Head of caudate nucleus (tissue), 42 donors: ENCODE measurements around the gene LACTB.

ENCODE experiments used
- DNase-seq, 42 donors: peaks; one replicate each; pipeline versions ENCODE4 v3.0.0 to v3.0.0-alpha.2; 2020 to 2021; ENCODE audit warnings: mixed read lengths in 7 of 42
- intact Hi-C: fragments of 100-400 bp; cut with DNase I; formaldehyde crosslinking; loops from one replicate; pipeline ENCODE4 v1.15.0; 2022

LACTB gene

GRCh38 chr15:63121382-63122001, at the start of gene LACTB:
LACTB (plus strand) TSS chr15:63121861; CDS start chr15:63121872, 11 bp downstream.
- intact Hi-C loops: no loop called here
- peak; percentile 79 to 96 (median 90) for DNase-seq

- DNase-seq: no peak
- intact Hi-C loops: no loop called here
Observed at GRCh38 chr15:63072023-63072650, 49.5 kb upstream of the LACTB start.

DNA sequence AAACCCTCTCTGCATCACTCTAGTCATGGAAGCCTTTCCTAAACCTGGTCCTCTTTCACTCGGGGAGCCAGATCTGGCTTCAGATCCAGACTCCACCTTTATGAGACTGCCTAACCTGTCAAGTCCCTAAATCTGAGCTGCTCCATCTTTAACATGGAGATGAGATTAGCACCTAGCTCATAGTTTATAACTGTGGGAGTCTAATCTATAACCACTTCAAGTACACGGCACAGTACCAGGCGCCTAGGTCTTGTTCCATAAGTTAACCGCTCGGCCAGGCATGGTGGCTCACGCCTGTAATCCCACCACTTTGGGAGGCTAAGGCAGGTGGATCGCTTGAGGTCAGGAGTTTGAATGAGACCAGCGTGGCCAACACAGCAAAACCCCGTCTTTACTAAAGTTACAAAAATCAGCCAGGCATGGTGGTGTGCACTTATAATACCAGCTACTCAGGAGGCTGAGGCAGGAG, 48.8 kb upstream of the LACTB start:
- no peak for DNase-seq
- intact Hi-C loops: no loop called here

DNA sequence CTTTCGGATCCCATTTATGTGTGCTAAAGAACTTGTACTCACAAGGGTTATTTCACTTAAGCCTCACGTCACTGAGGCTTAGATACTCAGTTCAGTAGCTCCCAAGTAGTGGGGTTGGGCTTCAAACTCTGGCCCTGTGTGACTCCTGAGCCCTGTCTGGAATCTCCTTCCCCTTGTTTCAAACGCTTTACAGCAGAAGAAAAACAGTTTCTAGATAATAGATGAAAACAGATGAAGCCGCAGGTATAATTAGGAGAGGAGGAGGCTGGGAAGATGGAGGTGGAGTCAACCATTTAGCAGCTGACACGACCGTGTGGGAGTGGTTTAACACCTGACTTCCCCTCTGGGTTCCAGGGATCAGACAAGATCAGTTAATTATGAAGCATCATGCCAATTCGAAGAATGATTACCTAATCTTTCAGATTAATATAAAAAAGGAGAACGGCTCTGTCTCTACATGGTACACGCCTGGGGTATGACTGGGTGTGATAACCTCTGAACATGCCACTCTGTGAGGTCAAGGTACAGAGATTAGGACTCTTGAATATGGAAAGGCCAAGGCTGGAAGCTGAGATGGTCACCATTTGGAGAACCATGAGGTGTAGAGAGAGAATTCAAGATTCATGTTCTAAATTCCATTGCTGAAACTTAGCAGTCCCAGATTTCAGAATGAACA, 48.0 kb upstream of the LACTB start:
- peak in 34 of 42 donors; percentile 12 to 76 (median 44) for DNase-seq
- intact Hi-C loops: no loop called here

DNA sequence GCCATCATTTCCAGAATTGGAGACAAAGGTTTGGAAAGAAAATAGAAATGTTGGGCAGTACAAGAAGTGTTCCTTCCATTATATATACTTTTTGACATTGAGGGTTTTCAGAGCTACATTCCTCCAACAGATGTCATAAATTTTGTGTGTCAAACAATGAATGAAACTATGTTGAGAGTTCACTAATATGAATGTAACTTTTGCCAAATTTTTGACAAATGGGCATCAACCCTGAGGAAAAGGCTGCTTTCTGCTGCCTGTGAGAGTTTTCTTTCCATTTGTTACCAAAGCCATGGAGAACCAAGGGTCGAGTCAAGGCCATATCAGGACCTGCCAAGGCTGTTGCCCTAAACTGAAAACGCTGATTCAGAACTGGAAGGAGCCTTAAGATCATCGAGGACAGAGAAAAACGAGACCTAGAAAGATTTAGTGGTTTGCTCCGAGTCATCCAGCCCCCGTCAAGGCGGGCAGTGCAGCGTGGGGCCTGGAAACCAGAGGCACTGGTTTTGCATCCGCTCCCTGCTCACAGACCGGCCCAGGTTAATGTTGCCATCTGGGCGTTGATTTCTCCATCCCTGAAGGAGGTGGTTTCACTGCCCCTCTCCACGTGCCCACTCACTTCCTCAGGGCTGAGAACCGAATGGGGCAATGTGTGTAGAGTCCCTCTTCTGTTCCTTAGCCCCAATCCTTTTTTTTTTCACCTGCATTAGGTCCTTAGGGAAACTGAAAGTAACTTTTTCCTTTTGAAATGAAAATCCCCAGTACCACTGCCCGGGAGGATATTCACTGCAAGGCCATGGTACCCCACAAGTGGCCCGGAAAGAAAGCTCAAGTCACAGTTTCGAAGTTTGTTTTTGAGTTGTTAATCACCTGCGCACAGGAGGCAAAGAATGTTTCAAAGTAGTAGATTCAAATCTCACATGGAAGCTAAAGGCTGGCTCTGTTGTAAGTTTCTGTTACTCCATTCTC, 46.4 kb upstream of the LACTB start:
- DNase-seq: no peak
- intact Hi-C loops: no loop called here

DNA sequence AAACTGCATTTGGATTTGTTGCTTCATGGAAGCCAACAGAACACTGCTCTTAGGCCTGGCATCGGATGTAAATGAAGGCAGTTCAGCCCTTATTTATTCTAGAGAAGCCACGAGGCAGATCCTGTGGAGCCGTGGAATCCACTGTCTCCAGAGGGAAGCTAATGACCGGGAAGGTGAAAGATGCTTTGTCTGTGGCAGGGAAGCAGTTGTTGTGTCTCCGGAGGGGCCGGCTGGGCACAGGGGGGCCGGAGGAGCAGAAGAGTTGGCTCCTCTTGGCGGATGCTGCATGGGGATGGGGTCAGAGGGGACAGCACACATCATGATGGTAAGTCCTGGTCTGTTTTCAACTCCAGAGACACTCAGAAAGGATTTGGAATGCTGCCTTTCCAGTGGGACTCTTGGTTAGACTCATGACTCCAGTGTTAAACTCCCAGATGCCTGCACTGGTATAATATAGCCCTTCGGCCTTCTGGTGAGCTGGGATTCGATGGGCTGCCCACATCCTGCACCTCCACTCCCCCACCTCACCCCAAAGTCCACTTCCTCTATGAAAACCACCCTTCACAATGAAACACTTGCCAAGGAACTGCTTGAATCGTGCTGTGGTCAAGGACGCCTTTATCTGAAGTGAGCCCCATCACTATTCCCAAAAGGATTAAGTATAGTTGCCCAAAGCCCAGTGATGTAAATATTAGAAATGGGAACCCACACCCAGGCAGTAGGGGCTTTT, 45.5 kb upstream of the LACTB start:
- no peak for DNase-seq
- intact Hi-C loops: no loop called here

DNA sequence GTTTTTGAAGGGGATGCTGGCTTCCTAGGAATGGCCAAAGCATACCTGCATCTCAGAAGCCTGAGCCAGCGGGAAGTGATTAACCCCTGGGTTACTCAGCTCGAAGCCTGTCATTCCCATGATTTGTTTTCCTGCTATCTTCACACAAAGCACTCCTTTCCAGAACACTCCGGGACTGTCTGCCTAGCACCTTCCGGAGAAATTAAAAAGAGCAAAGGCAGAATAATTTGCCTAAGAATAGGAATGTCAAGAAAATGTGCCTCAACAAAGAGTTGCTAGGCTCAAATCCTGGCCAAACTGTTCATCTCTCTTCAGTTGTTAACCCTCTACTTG, 45.0 kb upstream of the LACTB start:
- no peak for DNase-seq
- intact Hi-C loops: no loop called here

DNA sequence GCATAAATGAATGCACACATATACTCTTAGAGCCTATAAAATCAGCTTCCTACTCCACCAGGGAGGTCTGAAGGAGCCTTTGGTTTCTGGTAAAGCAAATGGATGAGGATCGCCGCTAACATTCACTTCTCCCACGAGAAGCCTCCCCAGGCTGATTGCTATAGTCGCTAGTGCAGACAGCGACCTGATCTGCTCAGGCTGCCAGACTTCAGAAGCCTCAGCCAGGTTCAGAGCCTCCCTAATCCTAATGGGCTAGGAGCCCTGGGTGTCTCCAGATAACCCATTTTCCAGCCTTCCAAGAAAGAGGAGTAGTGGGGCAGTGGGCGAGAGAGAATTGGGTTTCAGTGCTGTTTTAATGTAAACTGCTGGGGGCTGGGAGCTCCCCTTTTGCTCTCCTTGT, 43.7 kb upstream of the LACTB start:
- intact Hi-C loops: no loop called here

DNA sequence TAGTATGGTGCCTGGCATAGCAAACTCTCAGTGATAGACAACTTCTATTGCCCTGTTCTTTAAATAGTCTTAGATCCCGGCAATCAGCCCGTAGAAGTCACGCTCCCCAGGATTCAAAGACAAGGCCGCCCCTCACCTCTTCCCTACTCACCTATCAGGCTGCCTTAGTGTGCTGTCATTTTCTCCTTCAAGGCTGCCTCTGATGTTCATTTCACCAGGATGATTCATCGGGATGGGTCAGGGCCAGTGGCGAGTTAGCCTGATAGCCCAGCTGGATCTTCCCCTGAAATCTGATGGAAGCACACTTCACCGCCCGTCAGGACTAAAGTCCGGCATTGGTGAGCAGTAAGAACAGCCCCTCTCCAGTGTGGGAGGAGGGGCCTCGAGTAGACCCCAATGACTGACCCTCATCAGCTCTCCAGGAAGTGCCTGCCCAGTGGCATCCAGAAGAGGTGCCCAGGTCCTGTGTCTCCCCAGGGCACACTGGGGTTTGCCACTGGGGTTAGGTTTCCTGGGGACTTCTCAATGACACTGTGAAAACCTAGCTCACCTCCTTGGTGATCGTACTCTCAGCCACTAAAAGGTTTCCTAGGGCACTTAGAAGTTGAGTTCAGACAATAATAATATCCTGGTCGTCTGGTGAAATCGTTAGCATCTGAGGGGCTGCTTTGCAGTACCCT, 41.6 kb upstream of the LACTB start:
- DNase-seq: no peak
- intact Hi-C loops: no loop called here

More for the DNA sequence above, 43.7 kb upstream of the LACTB start:
- no peak for DNase-seq

DNA sequence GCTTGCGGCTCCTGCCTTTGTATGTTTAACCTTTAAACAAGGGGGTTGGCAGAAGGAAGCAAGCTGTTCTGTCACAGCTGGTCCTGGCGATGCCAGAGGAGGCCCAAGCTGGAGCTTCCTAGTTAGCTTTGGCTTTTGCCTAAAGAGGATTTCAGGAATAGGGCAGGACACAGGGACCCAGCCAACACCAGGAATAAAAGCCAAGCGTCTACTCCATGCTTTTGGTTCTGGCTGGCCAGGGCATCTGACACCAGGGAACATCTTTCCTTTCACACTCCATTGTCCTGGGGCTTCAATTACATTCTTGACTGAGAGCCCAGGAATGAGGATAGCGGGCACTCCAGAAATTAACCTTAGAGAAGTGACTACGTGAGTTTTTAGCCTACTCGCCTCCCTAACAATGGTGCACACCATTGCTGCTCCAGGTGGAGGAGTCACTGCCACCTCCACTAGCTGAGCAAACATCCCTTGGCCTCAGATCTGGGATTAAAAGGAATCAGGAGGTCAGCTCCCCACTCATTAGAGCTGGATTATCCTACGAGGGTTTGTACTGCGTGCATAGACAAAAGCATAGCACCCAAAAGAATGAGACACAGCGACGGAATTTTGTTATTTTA, 40.9 kb upstream of the LACTB start:
- intact Hi-C loops: no loop called here
- DNase-seq: no peak

DNA sequence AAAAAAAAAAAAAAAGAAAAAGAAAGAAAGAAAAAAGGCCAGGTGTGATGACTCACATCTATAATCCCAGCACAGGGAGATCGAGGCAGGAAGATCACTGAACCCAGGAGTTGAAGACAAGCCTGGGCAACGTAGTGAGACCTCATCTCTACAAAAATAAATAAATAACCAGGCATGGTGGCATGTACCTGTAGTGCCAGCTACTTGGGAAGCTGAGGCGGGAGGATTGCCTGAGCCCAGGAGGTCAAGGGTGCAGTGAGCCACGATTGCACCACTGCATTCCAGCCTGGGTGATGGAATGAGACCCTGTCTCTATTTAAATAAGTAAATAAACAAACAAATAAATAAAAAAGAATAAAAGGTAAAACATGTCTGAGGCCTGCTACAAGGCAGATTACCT, 39.3 kb upstream of the LACTB start:
- intact Hi-C loops: no loop called here
- DNase-seq: no peak

DNA sequence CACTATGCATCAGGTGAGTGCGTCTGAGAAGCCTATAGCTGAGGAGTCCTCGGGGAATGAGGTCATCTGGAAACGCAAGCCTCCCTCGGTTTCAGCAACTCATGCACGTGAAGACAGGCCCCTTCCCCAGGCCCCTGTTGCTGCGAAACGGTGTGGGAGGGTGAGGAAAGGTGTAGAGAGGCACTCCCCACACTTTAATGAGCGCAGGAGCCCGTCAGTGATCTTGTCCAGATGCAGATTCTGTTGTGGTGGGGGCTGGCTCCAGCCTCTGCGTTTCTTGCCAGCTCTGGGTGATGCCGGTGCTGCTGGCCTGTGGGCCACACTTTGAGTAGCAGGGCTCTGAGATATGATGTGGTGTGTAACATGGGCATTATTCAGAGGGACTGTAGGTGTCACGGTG, 38.6 kb upstream of the LACTB start:
- intact Hi-C loops: no loop called here
- no peak for DNase-seq

- no peak for DNase-seq
- intact Hi-C loops: no loop called here
Observed at GRCh38 chr15:63083541-63083940, 38.1 kb upstream of the LACTB start.

- intact Hi-C loops: no loop called here
- DNase-seq: no peak
Observed at GRCh38 chr15:63084806-63085205, 36.9 kb upstream of the LACTB start.

DNA sequence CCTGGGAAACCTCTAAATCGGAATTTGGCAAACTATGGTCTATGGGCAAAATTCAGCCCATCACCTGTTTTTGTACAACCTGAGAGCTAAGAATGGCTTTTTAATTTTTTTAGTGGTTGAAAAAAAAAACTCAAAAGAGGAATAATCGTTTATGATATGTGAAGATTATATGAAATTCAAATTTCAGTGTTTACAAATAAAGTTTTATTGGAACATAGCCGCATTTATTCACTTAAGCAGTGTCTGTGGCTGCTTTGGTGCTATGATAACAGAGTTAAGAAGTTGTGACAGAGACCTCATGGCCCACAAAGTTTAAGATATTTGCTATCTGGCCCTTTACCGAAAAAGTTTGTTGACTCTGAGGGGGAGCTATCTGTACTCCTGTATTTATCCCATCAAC, 36.4 kb upstream of the LACTB start:
- intact Hi-C loops: no loop called here
- no peak for DNase-seq

GRCh38 chr15:63086271-63086670, 35.4 kb upstream of the LACTB start:
- no peak for DNase-seq
- intact Hi-C loops: no loop called here

DNA sequence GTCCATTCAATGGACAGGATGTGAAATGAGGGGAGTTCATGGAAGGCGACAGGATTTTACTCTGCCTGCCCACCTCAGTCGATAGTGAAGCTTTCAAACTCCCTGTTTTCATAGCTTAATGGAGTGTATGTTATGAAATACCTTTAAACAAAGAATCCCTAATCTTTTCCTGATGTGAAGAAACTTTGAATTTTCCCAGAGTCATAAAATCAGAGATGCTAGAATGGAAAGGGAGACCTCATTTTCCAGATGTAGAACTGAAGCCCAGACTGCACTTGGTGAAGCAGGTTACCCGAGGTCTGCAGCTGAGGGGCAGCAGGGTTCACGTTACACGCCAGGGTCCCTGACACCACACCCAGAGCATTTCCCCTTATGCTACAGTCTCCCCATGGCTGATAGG, 34.7 kb upstream of the LACTB start:
- no peak for DNase-seq
- intact Hi-C loops: no loop called here
